ENCODE measurements around the gene AREG. TPM values are rescaled to one million over a fixed set of nuclear protein-coding genes. Genes with fewer than 3 reads are reported as not detected.

Gene AREG
- total RNA-seq, 2 donors from 2014 or later = 32.7 to 54.3 TPM

DNA sequence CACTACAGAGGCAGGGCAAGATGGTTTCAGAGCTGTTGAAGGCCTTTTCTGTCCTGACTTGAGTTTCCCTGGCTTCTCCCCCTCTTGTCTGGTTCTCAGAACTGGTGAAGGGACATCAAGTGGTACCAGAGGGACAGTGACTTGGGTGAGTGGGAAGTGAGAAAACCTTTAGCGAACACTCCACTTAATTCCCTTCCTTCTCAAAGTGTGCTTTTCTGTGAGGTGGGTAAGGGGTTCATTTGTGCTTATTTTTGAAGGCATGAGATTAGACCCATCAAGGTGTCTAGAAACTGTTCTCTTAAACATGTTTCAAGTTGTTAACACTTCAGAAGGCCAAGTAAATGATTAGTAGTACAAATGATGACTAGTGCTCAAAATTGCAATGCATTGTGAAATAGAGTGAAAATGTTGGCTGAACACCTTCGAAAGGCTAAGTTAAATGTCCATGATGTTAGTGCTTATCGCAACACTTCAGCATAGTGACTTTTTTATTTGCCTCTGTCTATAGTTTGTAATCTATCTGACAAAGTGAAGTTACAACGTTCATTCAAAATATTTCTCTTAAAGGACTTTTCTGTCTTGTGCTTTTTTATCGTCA lies 2.8 kb downstream of the AREG start:
- ATAC-seq (ENCODE audit: insufficient number of reproducible peaks, low FRiP score, low read depth) = no peak
- TF ChIP-seq, protein P1, sequence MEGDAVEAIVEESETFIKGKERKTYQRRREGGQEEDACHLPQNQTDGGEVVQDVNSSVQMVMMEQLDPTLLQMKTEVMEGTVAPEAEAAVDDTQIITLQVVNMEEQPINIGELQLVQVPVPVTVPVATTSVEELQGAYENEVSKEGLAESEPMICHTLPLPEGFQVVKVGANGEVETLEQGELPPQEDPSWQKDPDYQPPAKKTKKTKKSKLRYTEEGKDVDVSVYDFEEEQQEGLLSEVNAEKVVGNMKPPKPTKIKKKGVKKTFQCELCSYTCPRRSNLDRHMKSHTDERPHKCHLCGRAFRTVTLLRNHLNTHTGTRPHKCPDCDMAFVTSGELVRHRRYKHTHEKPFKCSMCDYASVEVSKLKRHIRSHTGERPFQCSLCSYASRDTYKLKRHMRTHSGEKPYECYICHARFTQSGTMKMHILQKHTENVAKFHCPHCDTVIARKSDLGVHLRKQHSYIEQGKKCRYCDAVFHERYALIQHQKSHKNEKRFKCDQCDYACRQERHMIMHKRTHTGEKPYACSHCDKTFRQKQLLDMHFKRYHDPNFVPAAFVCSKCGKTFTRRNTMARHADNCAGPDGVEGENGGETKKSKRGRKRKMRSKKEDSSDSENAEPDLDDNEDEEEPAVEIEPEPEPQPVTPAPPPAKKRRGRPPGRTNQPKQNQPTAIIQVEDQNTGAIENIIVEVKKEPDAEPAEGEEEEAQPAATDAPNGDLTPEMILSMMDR (IDR thresholded peaks at IDR 0.05) = no peak
- no peaks in the 10 kb centered on the region for H3K9me3 ChIP-seq
- H3K27ac ChIP-seq = no peak overlapping the region
- no peaks in the 10 kb centered on the region for H3K4me1 ChIP-seq (ENCODE audit: control insufficient read depth in 1 of 2, low read depth in 2 of 2)
- no peak overlapping the region for H3K4me3 ChIP-seq
- no peaks in the 10 kb centered on the region for H3K27me3 ChIP-seq (replicated peaks; ENCODE audit: insufficient read depth)
- no peaks in the 10 kb centered on the region for H3K36me3 ChIP-seq
- no peak for DNase-seq (ENCODE audit: low spot score)

DNA sequence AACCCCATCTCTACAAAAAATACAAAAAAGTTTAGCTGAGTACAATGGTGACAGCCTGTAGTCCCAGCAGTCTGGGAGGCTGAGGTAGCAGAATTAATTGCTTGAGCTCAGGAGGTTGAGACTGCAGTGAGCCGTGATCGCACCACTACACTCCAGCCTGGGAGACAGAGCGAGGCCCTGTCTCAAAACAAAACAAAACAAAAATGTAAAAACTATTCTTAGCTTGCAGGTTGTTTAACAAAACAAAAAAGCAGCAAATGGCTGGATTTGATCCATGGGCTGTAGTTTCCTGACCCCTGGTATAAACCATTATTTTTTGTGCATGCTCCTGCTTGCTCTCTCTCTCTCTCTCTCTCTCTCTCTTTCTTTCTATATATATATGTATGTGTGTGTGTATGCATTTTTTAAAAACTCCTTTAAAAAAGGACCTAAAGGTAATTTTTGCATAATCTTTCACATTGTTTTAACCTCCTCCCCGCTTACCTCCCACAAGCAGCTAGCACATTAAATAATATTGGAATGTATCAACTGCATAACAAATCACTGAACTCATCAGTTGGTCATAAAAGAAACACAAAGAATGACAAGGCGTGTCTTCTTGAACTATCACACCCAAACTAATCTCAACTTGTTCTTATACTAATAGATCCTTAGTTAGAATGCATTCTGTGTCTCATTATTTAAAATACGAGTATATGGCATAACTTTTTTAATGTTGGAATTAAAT lies 4.8 kb downstream of the AREG start:
- no peaks in the 10 kb centered on the region for H3K4me1 ChIP-seq (ENCODE audit: control insufficient read depth in 1 of 2, low read depth in 2 of 2)
- H3K27me3 ChIP-seq (replicated peaks; ENCODE audit: insufficient read depth) = no peaks in the 10 kb centered on the region
- ATAC-seq (ENCODE audit: insufficient number of reproducible peaks, low FRiP score, low read depth) (no peak), DNase-seq (ENCODE audit: low spot score) (no peak)
- no peak overlapping the region for H3K4me3 ChIP-seq
- H3K36me3 ChIP-seq = no peaks in the 10 kb centered on the region
- no peak overlapping the region for H3K27ac ChIP-seq
- TF ChIP-seq, protein P1 (IDR thresholded peaks at IDR 0.05) = no peak
- no peaks in the 10 kb centered on the region for H3K9me3 ChIP-seq

DNA sequence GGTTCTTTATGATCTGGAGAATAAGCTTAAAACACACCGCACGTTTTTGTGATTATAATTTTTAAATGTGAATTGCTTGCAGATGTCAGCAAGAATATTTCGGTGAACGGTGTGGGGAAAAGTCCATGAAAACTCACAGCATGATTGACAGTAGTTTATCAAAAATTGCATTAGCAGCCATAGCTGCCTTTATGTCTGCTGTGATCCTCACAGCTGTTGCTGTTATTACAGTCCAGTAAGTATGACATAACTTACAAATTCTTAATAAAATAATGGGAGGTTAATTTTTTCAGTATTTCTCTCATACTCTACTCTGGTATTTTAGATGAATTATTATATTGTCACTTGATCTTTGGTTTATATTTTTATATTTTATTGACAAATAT lies 5.4 kb downstream of the AREG start:
- TF ChIP-seq, protein P1 (IDR thresholded peaks at IDR 0.05) = no peak
- ATAC-seq (ENCODE audit: insufficient number of reproducible peaks, low FRiP score, low read depth) = no peak

DNA sequence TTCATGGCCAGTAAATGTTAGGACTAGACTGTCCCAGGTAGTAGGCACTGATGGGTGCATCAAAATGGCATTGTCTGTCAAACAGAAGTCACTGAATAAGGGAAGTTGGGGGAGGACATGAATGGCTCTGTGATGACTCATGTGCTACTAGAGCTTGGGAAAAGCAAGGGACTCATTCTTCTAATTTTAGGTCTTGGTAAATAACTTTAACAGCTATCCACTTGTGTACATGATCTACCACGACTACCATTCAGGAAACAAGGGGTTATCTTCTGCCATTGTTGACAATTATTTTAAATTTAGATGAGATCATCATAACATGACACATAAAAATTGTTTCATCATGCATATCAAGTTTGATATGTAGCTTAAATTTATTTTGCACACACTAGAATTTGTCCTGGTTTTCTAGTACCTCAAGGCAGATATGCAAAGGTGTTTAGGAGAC lies 6.3 kb downstream of the AREG start:
- DNase-seq (ENCODE audit: low spot score) = no peak
- Histone ChIP-seq H3K27me3 (replicated peaks; ENCODE audit: insufficient read depth) (no peaks in the 10 kb centered on the region), H3K4me3 (no peak overlapping the region), H3K27ac (no peak overlapping the region), H3K4me1 (ENCODE audit: control insufficient read depth in 1 of 2, low read depth in 2 of 2) (no peaks in the 10 kb centered on the region), H3K9me3 (no peaks in the 10 kb centered on the region), H3K36me3 (no peaks in the 10 kb centered on the region)
- no peak for ATAC-seq (ENCODE audit: insufficient number of reproducible peaks, low FRiP score, low read depth)
- TF ChIP-seq, protein P1 (IDR thresholded peaks at IDR 0.05) = no peak

More for the DNA sequence above, 5.4 kb downstream of the AREG start:
- no peaks in the 10 kb centered on the region for H3K36me3 ChIP-seq
- H3K9me3 ChIP-seq = no peaks in the 10 kb centered on the region
- H3K4me1 ChIP-seq (ENCODE audit: control insufficient read depth in 1 of 2, low read depth in 2 of 2) = no peaks in the 10 kb centered on the region
- H3K4me3 ChIP-seq = no peak overlapping the region
- no peak overlapping the region for H3K27ac ChIP-seq
- no peaks in the 10 kb centered on the region for H3K27me3 ChIP-seq (replicated peaks; ENCODE audit: insufficient read depth)
- DNase-seq (ENCODE audit: low spot score) = no peak

DNA sequence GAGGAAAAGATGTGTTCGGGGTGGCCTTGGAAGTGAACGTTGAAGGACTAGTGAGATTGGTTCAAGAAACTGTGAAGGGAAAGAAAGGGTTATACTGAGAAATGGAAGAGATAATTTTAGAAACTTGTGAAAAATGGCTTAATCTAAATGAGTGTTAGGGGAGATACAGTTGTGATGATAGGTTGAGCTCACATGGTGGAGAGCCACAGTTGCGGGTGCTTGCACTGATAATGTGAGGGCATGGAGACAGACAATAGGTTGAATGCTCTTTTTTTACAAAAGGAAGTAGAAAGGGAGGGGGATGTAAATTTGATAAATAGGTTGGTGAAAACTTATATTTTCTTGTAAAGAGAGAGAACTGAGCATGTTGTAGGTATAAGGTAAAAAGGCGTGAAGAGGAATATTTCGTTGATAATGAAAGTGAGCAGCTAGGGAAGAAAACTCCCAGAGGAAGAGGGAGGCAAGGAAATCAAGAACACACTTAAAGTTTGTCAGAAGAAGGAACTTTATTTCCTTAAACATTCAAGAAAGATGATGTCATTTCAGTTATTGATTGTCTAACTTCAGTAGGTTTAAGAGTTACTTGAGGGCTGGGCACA lies 8.2 kb downstream of the AREG start:
- TF ChIP-seq, protein P1 (IDR thresholded peaks at IDR 0.05) = no peak
- no peak for DNase-seq (ENCODE audit: low spot score)
- no peaks in the 10 kb centered on the region for H3K36me3 ChIP-seq
- no peaks in the 10 kb centered on the region for H3K9me3 ChIP-seq
- no peak overlapping the region for H3K27ac ChIP-seq
- no peaks in the 10 kb centered on the region for H3K4me1 ChIP-seq (ENCODE audit: control insufficient read depth in 1 of 2, low read depth in 2 of 2)
- H3K27me3 ChIP-seq (replicated peaks; ENCODE audit: insufficient read depth) = no peaks in the 10 kb centered on the region
- ATAC-seq (ENCODE audit: insufficient number of reproducible peaks, low FRiP score, low read depth) = no peak
- no peak overlapping the region for H3K4me3 ChIP-seq

Data from thoracic aorta (tissue), 2 donors.